Neuron (in vitro differentiated cells): ENCODE results near the gene MXRA5.
"Not testable (repeated sequence)": the region's sequence is repeated elsewhere in the genome, so short reads cannot be mapped to it uniquely, and the experiment has no call there.

Experiments used
- H2AFZ ChIP-seq: one replicate; pipeline ENCODE4 v1.6.1; 2013; ENCODE audit warnings: low read depth, mild to moderate bottlenecking, inconsistent platforms, low read length, moderate library complexity
- H3K27me3 ChIP-seq: one replicate; pipeline ENCODE4 v1.6.1; 2013; ENCODE audit warnings: low read length; ENCODE audit not compliant: insufficient read depth
- H3K36me3 ChIP-seq: one replicate; pipeline ENCODE4 v1.6.1; 2013; ENCODE audit warnings: low read length; ENCODE audit not compliant: insufficient read depth
- H3K4me1 ChIP-seq: one replicate; pipeline ENCODE4 v1.6.1; 2013; ENCODE audit warnings: low read length; ENCODE audit not compliant: insufficient read depth
- H3K4me3 ChIP-seq: 2 replicates; pipeline ENCODE4 v1.5.1; 2013; ENCODE audit warnings: mild to moderate bottlenecking, low read length, moderate library complexity
- H3K9me3 ChIP-seq: one replicate; pipeline ENCODE4 v1.6.1; 2013; ENCODE audit warnings: low read length

MXRA5 gene

DNA sequence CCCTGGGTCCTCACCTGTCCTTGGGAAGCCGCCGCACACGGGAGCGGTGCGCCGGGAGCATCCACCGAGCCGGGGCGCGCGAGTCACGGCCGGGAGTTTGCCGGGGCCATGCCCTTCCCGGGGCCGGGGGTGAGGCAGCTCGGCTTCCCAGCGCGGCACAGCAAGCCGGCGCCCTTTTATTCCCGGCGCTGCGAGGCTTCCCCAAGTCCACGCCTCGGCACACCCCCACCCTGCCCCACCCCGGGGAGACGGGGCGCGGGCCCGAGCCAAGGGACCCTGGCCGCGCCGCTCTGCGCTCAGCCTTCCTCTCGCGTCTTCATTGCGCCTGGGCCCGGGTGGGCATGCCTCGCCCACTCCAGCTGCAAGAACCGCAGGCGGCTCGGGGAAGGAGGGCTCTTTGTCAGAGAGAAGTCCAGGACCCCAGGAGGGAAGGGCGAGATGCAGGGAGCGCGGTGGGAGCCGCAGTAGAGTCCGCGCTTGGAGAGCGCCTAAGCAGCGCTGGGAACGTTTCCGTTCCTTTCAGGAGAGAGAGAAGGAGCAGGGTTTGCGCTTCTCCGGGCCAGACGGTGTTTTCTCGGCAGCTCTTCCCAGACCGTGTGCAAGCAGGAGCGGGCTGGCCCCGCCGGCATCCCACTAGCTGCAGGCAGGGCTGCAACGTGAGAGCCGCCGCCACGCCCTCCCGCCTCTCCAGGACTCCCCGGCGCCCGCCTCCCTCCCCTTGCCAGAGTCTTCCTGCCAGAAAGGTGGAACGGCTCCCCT is at the start of gene MXRA5:
MXRA5 (minus strand) TSS at position 152 of the 759 bp plus-strand sequence. CDS start 2,819 bp downstream, outside the sequence.
- Histone ChIP-seq H3K9me3 (peaks cover 3% of the 10 kb centered on the region), H3K4me1 (no peaks in the 10 kb centered on the region), H3K4me3 (peak within 1 kb of the TSS; percentile 49), H3K36me3 (no peaks in the 10 kb centered on the region), H3K27me3 (peaks cover 2% of the 10 kb centered on the region), H2AFZ (peak within 1 kb of the TSS; percentile 77)

GRCh38 chrX:3393581-3394111 is 47.2 kb upstream of the MXRA5 start:
- Histone ChIP-seq H3K9me3 (no peaks in the 10 kb centered on the region), H3K27me3 (peaks cover 2% of the 10 kb centered on the region), H2AFZ (no peak overlapping the region), H3K4me3 (no peak overlapping the region), H3K4me1 (peaks cover 4% of the 10 kb centered on the region), H3K36me3 (no peaks in the 10 kb centered on the region)

DNA sequence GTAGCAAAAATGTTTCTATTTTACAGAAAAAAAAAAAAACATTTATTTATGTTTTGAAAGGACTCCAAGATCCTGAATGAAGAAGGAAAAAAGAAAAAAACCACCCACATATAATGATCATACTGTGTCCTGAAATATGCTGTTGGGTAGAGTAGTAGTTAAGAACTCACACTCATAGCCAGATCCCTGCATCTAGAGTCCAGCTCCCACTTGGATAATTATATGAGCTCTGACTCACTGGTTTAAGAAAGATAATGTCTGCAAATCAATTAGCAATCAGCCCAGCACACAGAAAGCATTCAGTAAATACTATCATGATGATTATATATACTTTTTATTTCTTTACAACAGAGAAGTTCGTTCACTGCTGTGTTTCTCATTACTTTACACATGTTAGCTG is 46.7 kb upstream of the MXRA5 start:
- peaks cover 2% of the 10 kb centered on the region for H3K27me3 ChIP-seq
- H3K9me3 ChIP-seq = no peaks in the 10 kb centered on the region
- no peaks in the 10 kb centered on the region for H3K36me3 ChIP-seq
- peaks cover 4% of the 10 kb centered on the region for H3K4me1 ChIP-seq
- H3K4me3 ChIP-seq = no peak overlapping the region
- no peak overlapping the region for H2AFZ ChIP-seq

- Histone ChIP-seq H3K36me3 (no peaks in the 10 kb centered on the region), H3K4me1 (peaks cover 4% of the 10 kb centered on the region), H3K4me3 (no peak overlapping the region), H3K27me3 (no peaks in the 10 kb centered on the region), H3K9me3 (no peaks in the 10 kb centered on the region), H2AFZ (no peak overlapping the region)
These were observed 42.0 kb upstream of the MXRA5 start for GRCh38 chrX:3388457-3388856.

DNA sequence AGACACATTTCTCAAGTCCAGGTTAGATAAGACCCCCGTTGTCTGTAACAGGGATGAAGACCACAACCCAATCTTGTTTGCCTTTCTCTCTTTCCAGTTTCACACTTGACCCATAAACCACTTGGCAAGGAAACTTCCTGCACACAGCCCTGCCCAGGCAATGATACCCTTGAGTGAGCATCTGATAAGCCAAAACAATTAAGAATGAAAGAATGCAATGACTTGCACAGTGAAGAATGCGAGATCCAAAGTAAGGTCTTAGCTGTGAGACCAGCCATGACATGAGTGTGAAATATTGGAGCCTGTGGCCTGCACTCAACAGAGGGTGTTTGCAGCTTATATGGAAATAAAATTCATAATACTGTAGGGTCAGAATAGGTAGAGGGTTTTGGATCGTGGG is 37.9 kb upstream of the MXRA5 start:
- Histone ChIP-seq H3K9me3 (no peaks in the 10 kb centered on the region), H3K4me1 (no peaks in the 10 kb centered on the region), H3K27me3 (no peaks in the 10 kb centered on the region), H3K36me3 (no peaks in the 10 kb centered on the region), H2AFZ (no peak overlapping the region), H3K4me3 (no peak overlapping the region)

DNA sequence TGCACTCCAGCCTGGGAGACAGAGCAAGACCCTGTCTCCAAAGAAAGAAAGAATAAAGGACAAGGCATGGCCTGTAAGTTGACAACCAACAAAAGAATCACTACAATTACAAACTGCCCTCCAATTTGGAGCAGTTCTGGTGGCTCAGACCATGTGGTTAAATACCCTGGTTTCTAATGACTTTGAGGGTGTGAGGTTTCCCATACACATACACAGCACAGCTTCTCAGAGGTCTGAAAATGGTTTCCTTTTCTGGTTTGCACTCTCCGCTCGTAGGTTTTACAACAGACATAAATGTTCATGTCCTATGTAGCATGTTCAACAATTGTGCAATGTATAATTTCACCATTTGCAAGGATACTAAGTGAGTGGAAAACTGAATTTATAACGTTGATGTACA is 34.2 kb upstream of the MXRA5 start:
- H3K36me3 ChIP-seq = no peaks in the 10 kb centered on the region
- H2AFZ ChIP-seq = no peak overlapping the region
- H3K4me3 ChIP-seq = no peak overlapping the region
- H3K4me1 ChIP-seq = no peaks in the 10 kb centered on the region
- no peaks in the 10 kb centered on the region for H3K9me3 ChIP-seq
- no peaks in the 10 kb centered on the region for H3K27me3 ChIP-seq

DNA sequence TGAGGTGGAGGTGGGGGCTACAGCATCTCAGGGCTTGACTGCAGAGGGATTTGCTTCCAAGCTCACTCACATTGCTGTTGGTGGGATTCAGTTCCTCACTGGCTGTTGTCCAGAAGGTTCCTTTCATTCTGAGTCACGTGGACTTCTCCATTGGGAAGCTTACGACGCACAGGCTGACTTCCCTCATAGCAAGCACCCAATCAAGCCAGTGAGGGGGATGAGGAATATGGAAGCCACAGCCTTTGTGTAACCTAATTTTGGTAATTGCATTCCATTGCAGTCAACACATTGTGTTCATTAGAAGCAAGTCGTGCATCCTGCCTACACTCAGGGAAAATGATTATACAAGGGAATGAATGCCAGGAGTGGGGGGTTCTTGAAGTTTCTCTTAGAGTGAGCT is 32.7 kb upstream of the MXRA5 start:
- Histone ChIP-seq H3K4me1 (no peaks in the 10 kb centered on the region), H3K36me3 (no peaks in the 10 kb centered on the region), H3K4me3 (no peak overlapping the region), H2AFZ (no peak overlapping the region), H3K27me3 (no peaks in the 10 kb centered on the region), H3K9me3 (no peaks in the 10 kb centered on the region)

DNA sequence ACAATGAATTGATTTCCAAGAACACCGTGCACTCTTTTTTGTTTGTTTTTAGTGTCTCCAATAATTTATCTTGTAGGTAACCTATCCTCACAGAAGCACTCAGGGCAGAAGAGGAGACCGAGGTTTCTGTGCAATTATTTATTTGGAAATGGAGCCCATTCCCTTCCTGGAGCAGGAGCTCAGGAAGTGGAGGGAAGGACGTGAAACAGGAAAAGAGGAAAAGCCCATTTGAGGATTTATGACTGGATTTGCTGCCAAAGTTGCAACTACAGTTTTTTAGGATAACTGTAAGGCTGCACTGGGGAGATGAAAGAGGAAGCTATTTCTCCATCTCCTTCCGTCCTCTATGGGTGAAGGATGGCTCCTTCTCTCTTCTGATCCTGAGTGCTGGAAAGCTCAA is 31.7 kb upstream of the MXRA5 start:
- H3K9me3 ChIP-seq = no peaks in the 10 kb centered on the region
- H3K4me3 ChIP-seq = no peak overlapping the region
- no peaks in the 10 kb centered on the region for H3K36me3 ChIP-seq
- H3K27me3 ChIP-seq = no peaks in the 10 kb centered on the region
- H3K4me1 ChIP-seq = no peaks in the 10 kb centered on the region
- H2AFZ ChIP-seq = no peak overlapping the region

DNA sequence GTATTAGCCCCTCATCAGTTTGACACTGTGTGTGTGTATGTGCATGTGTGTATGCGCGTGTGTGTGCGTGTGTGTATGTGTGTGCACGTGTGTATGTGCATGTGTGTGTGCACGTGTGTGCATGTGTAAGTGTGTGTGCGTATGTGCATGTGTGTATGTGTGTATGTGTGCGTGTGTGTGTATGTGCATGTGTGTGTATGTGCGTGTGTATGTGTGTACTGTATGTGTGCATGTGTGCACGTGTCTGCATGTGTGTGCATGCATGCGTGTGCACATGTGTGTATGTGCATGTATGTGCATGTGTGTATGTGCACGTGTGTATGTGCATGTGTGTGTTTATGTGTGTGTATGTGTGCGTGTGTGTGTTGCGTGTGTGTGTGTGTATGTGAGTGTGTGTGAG is 31.1 kb upstream of the MXRA5 start:
- H2AFZ ChIP-seq = no peak overlapping the region
- H3K4me1 ChIP-seq = no peaks in the 10 kb centered on the region
- no peaks in the 10 kb centered on the region for H3K9me3 ChIP-seq
- H3K27me3 ChIP-seq = no peaks in the 10 kb centered on the region
- no peaks in the 10 kb centered on the region for H3K36me3 ChIP-seq
- no peak overlapping the region for H3K4me3 ChIP-seq

DNA sequence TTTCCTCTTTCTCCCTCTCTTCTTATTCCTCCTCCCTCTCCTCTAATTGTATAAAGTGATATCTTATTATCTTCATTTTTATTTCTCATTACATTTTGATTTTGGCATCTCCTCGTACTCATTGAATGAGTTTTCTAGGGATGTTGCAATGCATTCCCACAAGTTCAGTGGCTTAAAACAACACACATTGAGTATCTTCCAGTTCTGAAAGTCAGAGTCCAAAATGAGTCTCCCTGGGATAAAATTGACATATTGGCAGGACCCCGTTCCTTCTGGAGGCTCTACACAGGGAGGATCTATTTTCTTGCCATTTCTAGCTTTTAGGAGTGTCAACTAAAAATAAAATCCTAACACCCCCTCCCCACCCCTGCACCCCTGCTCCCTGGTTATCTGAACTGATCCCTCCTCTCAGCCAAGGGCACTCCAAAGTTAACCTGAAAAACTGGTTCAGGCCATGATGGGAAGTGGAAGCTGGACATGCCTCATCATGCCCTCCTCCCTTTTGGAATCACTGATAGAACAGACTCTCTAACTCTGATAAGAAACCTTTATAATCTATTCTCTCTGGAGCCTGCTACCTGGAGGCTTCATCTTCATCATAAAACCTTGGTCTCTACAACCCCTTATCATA is 29.5 kb upstream of the MXRA5 start:
- not testable (repeated sequence) for H3K27me3 ChIP-seq, H3K4me3 ChIP-seq, H3K9me3 ChIP-seq, H3K36me3 ChIP-seq, H3K4me1 ChIP-seq, H2AFZ ChIP-seq

DNA sequence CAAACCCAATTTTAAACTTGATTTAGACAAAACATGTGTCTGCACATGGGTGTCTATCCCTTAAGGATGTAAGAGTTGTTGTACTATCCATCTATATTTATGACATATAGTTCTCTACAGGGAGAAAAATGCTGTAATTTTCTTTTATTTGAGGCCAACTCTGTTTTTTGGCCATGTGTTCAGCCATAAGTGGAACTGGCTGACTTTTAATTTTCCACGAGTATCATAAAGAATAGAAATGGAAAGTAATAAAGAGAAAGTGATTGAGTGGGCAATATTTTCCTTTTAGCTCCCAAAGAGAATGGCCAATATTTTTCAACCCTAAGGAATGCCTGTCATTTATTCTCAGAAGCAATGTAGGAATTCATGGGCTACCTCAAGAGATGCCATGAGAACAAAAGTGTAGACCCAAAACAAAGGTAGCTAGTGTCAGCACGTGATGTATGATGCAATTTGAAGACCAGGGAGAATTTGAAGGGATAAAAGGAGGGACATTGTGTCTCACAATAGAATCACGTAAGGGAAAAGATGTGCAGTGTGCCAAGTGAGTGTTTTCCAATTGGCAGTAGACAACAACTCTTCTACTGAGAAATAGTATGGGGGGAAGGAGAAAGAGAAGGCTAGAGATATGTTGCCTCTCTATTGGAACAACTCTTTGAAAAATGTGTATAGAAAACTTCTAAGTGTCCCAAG is 27.8 kb upstream of the MXRA5 start:
- Histone ChIP-seq H3K36me3 (no peaks in the 10 kb centered on the region), H3K4me1 (no peaks in the 10 kb centered on the region)

DNA sequence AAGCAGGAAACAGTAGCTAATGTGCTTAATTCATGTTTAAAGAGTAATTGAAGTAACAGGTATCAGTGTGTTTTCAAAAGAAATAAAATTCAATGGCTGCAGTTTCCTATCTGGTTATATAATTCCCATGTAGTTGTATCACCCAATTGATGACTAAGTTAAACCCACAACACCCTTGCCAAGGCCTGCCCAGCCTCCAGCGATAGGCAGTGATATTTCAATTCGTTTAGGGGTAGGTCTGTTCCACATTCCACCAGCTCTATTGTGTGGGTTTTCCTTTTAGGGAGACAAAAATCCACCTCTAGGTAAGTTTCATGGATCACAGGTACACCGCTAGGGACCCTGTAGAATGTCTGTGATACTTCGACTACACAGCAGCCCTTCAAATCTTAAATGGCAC is 24.7 kb upstream of the MXRA5 start:
- H3K27me3 ChIP-seq = no peaks in the 10 kb centered on the region
- H3K4me3 ChIP-seq = no peak overlapping the region
- H3K36me3 ChIP-seq = no peaks in the 10 kb centered on the region
- no peak overlapping the region for H2AFZ ChIP-seq
- H3K9me3 ChIP-seq = no peaks in the 10 kb centered on the region
- H3K4me1 ChIP-seq = no peaks in the 10 kb centered on the region

More for the DNA sequence above, 27.8 kb upstream of the MXRA5 start:
- H3K27me3 ChIP-seq = no peaks in the 10 kb centered on the region
- H3K4me3 ChIP-seq = no peak overlapping the region
- no peaks in the 10 kb centered on the region for H3K9me3 ChIP-seq
- H2AFZ ChIP-seq = no peak overlapping the region

- Histone ChIP-seq H3K27me3 (no peaks in the 10 kb centered on the region), H2AFZ (no peak overlapping the region), H3K9me3 (no peaks in the 10 kb centered on the region), H3K4me1 (no peaks in the 10 kb centered on the region), H3K4me3 (no peak overlapping the region), H3K36me3 (no peaks in the 10 kb centered on the region)
These were observed 24.2 kb upstream of the MXRA5 start for GRCh38 chrX:3370656-3371055.
